Activated T-cell treated with anti-CD3 and anti-CD28 coated beads for 48 hours (primary cell): Measurements from ENCODE around the gene SNX25.
"Not testable (repeated sequence)": the region's sequence is repeated elsewhere in the genome, so short reads cannot be mapped to it uniquely, and the experiment has no call there.

Source experiments
- DNase-seq: peaks from one replicate; pipeline ENCODE4 v3.0.0-alpha.2; 2020; ENCODE audit warnings: low read depth

SNX25 gene

GRCh38 chr4:185232370-185232769 lies 23.0 kb downstream of the SNX25 start:
- no peak for DNase-seq

DNA sequence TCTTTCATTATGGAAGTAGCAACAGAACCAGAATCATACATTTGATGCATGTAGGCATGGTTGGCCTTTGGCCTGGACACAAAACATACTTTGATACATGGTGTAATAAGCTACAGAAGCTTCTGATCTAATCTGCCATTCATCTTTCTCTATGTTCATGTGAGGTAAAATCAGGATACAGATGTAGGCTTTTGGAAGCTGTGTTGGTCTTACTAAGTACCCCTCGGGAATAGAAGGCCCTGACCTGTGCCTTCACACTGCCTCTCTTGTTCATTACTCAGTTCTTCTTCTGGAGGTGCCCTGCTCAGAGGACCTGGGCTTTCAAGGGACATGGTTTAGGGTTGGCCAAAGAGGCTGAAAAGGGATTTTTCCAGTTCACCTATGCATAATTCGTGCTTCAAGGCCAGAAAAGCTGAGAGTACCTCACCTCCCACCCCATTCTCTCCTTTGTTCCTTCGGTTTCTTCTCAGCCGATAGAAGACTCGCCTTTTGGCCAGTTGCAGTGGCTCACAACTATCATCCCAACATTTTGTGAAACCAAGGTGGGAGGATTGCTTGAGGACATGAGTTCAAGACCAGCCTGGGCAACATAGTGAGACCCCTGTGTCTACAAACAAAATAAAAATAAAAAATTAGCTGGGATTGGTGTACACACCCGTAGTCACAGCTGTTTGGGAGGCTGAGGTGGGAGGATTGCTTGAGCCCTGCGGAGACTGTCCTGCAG lies 25.9 kb downstream of the SNX25 start:
- no peak for DNase-seq

DNA sequence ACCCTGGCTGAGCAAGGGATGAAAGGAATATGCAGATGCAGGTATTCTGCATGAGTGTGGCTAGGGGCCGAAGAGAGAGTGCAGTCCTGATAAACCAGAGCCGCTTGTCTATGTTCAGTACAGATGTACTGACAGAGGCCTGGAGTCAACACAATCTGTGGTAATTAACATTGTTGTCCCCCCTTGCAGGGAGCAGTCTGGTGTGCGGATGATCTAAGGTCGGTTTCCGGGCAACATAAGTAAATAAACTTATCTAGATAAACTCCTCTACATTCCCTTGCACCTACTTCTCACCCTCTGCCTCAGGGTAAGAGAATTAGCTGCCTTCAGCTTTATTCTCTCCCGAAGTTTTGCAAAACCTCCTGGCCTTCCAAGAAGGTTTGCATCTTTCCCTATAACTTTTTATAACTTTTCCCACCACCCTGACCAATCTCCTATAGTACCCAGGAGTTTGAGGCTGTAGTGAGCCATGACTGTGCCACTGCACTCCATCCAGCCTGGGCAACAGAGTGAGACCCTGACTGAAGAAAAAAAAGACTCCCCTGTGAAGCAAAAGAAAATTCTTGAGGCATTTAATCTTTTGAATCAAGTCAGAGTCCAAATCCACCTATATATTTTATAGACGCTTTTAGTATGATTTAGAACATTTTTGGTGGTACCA lies 26.6 kb downstream of the SNX25 start:
- no peak for DNase-seq

- DNase-seq = no peak
Measured at GRCh38 chr4:185237175-185237574, 27.8 kb downstream of the SNX25 start.

GRCh38 chr4:185238215-185238681 lies 28.9 kb downstream of the SNX25 start:
- DNase-seq = no peak

- no peak for DNase-seq
Measured at GRCh38 chr4:185238750-185239149, 29.4 kb downstream of the SNX25 start.

DNA sequence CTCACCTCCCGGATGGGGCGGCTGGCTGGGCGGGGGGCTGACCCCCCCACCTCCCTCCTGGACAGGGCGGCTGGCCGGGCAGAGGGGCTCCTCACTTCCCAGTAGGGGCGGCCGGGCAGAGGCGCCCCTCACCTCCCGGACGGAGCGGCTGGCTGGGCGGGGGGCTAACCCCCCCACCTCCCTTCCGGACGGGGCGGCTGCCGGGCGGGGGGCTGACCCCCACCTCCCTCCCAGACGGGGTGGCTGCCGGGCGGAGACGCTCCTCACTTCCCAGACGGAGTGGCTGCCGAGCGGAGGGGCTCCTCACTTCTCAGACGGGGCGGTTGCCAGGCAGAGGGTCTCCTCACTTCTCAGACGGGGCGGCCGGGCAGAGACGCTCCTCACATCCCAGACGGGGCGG lies 31.1 kb downstream of the SNX25 start:
- DNase-seq = not testable (repeated sequence)

DNA sequence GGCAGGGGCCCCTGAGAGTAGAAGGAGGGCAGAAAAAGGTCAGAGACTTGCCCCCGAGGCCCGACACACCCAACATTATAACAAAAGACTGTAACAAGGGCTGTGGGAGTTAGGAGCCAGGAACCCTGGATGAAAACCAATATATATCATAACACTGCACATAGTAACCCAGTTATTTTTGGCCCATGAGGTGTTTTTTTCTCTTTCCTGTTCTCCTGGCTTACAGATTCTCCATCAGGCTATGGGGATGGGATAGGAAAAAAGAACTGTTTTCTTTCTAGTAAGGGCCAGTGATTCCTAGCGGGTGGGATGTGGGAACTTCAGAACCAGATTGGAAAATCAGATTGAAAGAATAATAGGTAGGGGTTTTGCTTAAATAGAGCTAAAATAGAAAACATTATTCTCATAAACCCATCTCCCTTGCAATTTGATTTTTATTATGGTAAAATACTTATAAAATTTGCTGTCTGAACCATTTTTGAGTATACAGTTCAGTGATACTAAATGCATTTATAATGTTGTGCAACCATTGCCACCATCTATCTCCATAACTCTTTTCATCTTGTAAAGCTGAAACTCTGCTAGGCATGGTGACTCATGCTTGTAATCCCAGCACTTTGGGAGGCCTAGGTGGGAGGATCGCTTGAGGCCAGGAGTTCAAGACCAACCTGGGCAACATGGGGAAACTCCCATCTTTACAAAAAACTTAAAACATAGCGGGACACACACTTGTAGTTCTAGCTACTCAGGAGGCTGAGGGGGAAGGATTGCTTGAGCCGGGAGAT lies 33.5 kb downstream of the SNX25 start:
- DNase-seq = no peak

- DNase-seq = no peak
Measured at GRCh38 chr4:185243879-185244278, 34.5 kb downstream of the SNX25 start.

- no peak for DNase-seq
Measured at GRCh38 chr4:185244763-185245162, 35.4 kb downstream of the SNX25 start.

DNA sequence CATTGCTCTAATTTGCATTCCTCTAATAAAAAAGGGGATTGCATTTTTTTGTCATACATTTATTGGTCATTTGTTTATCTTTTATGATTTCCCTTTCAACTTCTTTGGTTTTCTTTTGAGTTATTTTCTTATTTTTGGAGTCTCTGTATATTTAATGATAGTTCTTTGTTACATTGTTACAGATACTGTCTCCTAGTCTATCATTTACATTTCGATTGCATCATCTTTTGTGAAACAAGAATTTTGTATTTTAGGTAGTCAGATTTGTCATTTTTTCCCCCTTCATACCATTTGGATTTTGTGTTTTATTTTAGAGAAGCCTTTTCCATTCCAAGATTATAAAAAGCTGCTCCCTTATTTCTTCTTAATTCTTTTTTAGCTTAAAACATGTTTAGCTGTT lies 37.1 kb downstream of the SNX25 start:
- DNase-seq = no peak

GRCh38 chr4:185247151-185247550 lies 37.8 kb downstream of the SNX25 start:
- no peak for DNase-seq

- no peak for DNase-seq
Measured at GRCh38 chr4:185248393-185249039, 39.1 kb downstream of the SNX25 start.

- DNase-seq = no peak
Measured at GRCh38 chr4:185249105-185249504, 39.7 kb downstream of the SNX25 start.

GRCh38 chr4:185254434-185254833 lies 45.0 kb downstream of the SNX25 start:
- DNase-seq = no peak

GRCh38 chr4:185255868-185256267 lies 46.5 kb downstream of the SNX25 start:
- no peak for DNase-seq

- DNase-seq = no peak
Measured at GRCh38 chr4:185256446-185256845, 47.0 kb downstream of the SNX25 start.

DNA sequence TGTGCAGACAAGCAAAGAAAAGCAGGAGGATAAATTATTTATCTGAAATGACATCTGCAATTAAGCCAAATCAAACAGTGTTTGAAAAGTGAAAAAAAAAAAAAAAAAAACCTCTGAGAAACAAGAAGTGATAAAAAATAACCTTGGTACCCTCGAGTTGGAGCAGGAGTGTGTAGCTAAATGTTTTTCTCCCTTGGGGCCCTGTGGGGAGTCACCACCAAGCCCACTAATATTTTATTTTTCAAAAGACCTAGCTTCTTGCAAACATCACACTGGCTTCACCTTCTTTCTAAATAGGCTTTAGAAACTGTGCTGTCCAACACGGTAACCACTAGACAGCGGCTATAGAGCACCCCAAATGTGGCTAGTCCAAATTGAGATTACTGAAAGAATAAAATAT lies 47.7 kb downstream of the SNX25 start:
- DNase-seq = no peak

GRCh38 chr4:185257694-185258093 lies 48.3 kb downstream of the SNX25 start:
- no peak for DNase-seq

GRCh38 chr4:185258741-185259140 lies 49.3 kb downstream of the SNX25 start:
- not testable (repeated sequence) for DNase-seq

- no peak for DNase-seq
Measured at GRCh38 chr4:185259719-185260118, 50.3 kb downstream of the SNX25 start.

DNA sequence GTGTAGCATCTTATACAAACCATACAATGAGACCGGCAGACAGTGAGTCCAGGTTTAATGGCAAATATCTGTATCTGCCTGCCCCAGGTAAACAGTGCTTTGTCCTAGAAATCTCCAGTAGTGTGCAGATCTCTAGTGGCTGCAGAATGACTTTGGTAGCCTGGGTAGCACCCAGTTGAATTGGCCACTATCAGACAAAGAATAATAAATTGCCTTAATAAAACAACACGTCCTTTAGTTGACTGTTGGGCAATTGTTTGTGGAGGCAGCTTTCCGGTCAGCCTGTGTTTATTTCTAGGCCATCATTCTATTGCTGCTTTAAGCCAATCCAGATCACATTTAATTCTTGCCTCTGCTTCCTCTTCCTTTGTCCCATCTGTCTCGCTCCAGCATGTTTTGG lies 52.5 kb downstream of the SNX25 start:
- DNase-seq = no peak
